NCI-H82 (cell line): Measurements from ENCODE around the gene TLR9.
A peak's percentile ranks its signal among the peaks of the same experiment; 100 is the strongest.
"Not testable (repeated sequence)": the region's sequence is repeated elsewhere in the genome, so short reads cannot be mapped to it uniquely, and the experiment has no call there.

ENCODE experiments used
- DNase-seq: peaks from one replicate; lab custom pipeline; 2025; lab: John Stamatoyannopoulos, UW

TLR9 gene

GRCh38 chr3:52225452-52226228 is at the start of gene TLR9:
Gene TLR9 (minus strand): TSS chr3:52225645. CDS start chr3:52225529, 116 bp downstream.
- DNase-seq, result no peak

GRCh38 chr3:52274781-52275180 is 49.3 kb upstream of the TLR9 start:
- DNase-seq, result not testable (repeated sequence)

GRCh38 chr3:52272831-52273230 is 47.4 kb upstream of the TLR9 start:
- no peak for DNase-seq

GRCh38 chr3:52272172-52272571 is 46.7 kb upstream of the TLR9 start:
- not testable (repeated sequence) for DNase-seq

- no peak for DNase-seq
These were observed 44.9 kb upstream of the TLR9 start for GRCh38 chr3:52270252-52270754.

- no peak for DNase-seq
These were observed 44.3 kb upstream of the TLR9 start for GRCh38 chr3:52269776-52270175.

- no peak for DNase-seq
These were observed 42.6 kb upstream of the TLR9 start for GRCh38 chr3:52268036-52268435.

- no peak for DNase-seq
These were observed 39.9 kb upstream of the TLR9 start for GRCh38 chr3:52265387-52265786.

GRCh38 chr3:52262447-52262846 is 37.0 kb upstream of the TLR9 start:
- DNase-seq, result no peak

- DNase-seq, result no peak
These were observed 34.0 kb upstream of the TLR9 start for GRCh38 chr3:52259448-52259847.

GRCh38 chr3:52259035-52259434 is 33.6 kb upstream of the TLR9 start:
- DNase-seq, result no peak

GRCh38 chr3:52257911-52258310 is 32.5 kb upstream of the TLR9 start:
- no peak for DNase-seq

- no peak for DNase-seq
These were observed 31.2 kb upstream of the TLR9 start for GRCh38 chr3:52256622-52257021.

GRCh38 chr3:52256159-52256558 is 30.7 kb upstream of the TLR9 start:
- DNase-seq, result no peak

GRCh38 chr3:52254608-52255007 is 29.2 kb upstream of the TLR9 start:
- no peak for DNase-seq

GRCh38 chr3:52253314-52254304 is 28.2 kb upstream of the TLR9 start:
- no peak for DNase-seq

- DNase-seq, result no peak
These were observed 24.7 kb upstream of the TLR9 start for GRCh38 chr3:52250122-52250521.

- no peak for DNase-seq
These were observed 24.2 kb upstream of the TLR9 start for GRCh38 chr3:52249683-52250082.

- peak; percentile 50 for DNase-seq
These were observed 23.5 kb upstream of the TLR9 start for GRCh38 chr3:52248816-52249547.

- DNase-seq, result no peak
These were observed 22.7 kb upstream of the TLR9 start for GRCh38 chr3:52248165-52248541.

- no peak for DNase-seq
These were observed 22.1 kb upstream of the TLR9 start for GRCh38 chr3:52247409-52248164.
